Lung (tissue), 12 donors: ENCODE measurements around the gene TRPM2. TPM values are rescaled to one million over a fixed set of nuclear protein-coding genes. Genes with fewer than 3 reads are reported as not detected.

Source experiments
- ATAC-seq: fragments of 200-7000 bp; cut with Tn5 transposase; one replicate; pipeline ENCODE4 v1.9.1; 2020; ENCODE audit warnings: moderate number of reproducible peaks; ENCODE audit not compliant: insufficient read depth, low FRiP score
- DNase-seq, 3 donors: peaks; one replicate each; pipeline ENCODE4 v3.0.0-alpha.2; 2013 to 2017
- H3K27ac ChIP-seq, 2 donors: one replicate each; pipeline ENCODE4 v1.5.1; 2013; ENCODE audit warnings: mild to moderate bottlenecking in 2 of 2, moderate library complexity in 2 of 2, control low read depth in 1 of 2, inconsistent platforms in 1 of 2, low read depth in 1 of 2, low read length in 1 of 2
- H3K27me3 ChIP-seq, 3 donors: one replicate each; pipeline ENCODE4 v1.5.1; 2013; ENCODE audit warnings: low read length in 2 of 3; ENCODE audit not compliant: control insufficient read depth in 3 of 3, insufficient read depth in 3 of 3
- H3K36me3 ChIP-seq, 4 donors: one replicate each; pipeline ENCODE4 v1.5.1; 2013; ENCODE audit warnings: low read length in 4 of 4, mild to moderate bottlenecking in 1 of 4, moderate library complexity in 1 of 4; ENCODE audit not compliant: control insufficient read depth in 4 of 4, insufficient read depth in 4 of 4
- H3K4me1 ChIP-seq, 5 donors: one replicate each; pipeline ENCODE4 v1.5.1; 2013; ENCODE audit warnings: low read length in 5 of 5, mild to moderate bottlenecking in 2 of 5, moderate library complexity in 1 of 5; ENCODE audit not compliant: control insufficient read depth in 5 of 5, insufficient read depth in 5 of 5
- H3K4me3 ChIP-seq: one replicate; pipeline ENCODE4 v1.5.1; 2013; ENCODE audit warnings: mild to moderate bottlenecking, control low read depth, moderate library complexity
- H3K9ac ChIP-seq, 2 donors: one replicate each; pipeline ENCODE4 v1.5.1; 2013; ENCODE audit warnings: low read length in 2 of 2, control low read depth in 1 of 2; ENCODE audit not compliant: insufficient read depth in 1 of 2
- H3K9me3 ChIP-seq, 4 donors: one replicate each; pipeline ENCODE4 v1.5.1; 2013; ENCODE audit warnings: low read length in 3 of 4, mild to moderate bottlenecking in 1 of 4, moderate library complexity in 1 of 4; ENCODE audit not compliant: control insufficient read depth in 4 of 4, insufficient read depth in 3 of 4
- CTCF ChIP-seq: IDR thresholded peaks from 2 replicates; pipeline ENCODE4 v1.5.1; 2012; ENCODE audit warnings: mild to moderate bottlenecking; ENCODE audit errors: control extremely low read depth, extremely low read depth
- WGBS, 2 donors: extraction: QIAGEN DNeasy Blood & Tissue Kit; methylation state at CpG; one replicate each; pipeline ENCODE4 v1.1.7; 2013; 5-methylcytosine and 5-hydroxymethylcytosine counted together
- polyA plus RNA-seq, 2 donors: library from polyadenylated mRNA; stranded (reverse); fragments of 200-250 nt; gene quantifications; one replicate each; pipeline ENCODE4 v1.2.1, GENCODE V29; 2013
- total RNA-seq, 2 donors: library from RNA; depleted of rRNA in 1 of 2; stranded (reverse); fragments of >200 nt in 1 of 2; gene quantifications; one replicate each; pipeline ENCODE4 v1.2.1, GENCODE V29; 2014 to 2021
- donor health status: control.
- donor health status: control.
- donor health status: Bipolar disorder and iron deficiency.
- donor health status: healthy.
- donor health status: DM: yes; HTN: yes; CAD: no.

TRPM2 gene
- total and polyA plus RNA-seq, 4 donors: 5.9 to 26.2 (median 10.3) TPM

GRCh38 chr21:44364151-44365053 lies 11.0 kb downstream of the TRPM2 start:
- no peak overlapping the region for H3K9ac ChIP-seq
- no peak for ATAC-seq
- peaks cover 0 to 8% (median 0%) of the 10 kb centered on the region in 4 donors for H3K9me3 ChIP-seq
- H3K27me3 ChIP-seq: peaks cover 0 to 2% (median 0%) of the 10 kb centered on the region in 3 donors
- no peaks in the 10 kb centered on the region for H3K36me3 ChIP-seq
- no peaks in the 10 kb centered on the region for H3K4me1 ChIP-seq
- 77 to 86% methylated on average over 22 of the region's 22 CpGs for WGBS, 2 donors
- DNase-seq: no peak
- H3K27ac ChIP-seq: no peak overlapping the region
- no peak overlapping the region for H3K4me3 ChIP-seq
- TF ChIP-seq CTCF: no peak

- Histone ChIP-seq H3K9me3 (peaks cover 0 to 8% (median 0%) of the 10 kb centered on the region in 4 donors), H3K9ac (no peak overlapping the region), H3K36me3 (no peaks in the 10 kb centered on the region), H3K4me3 (no peak overlapping the region), H3K4me1 (peaks cover 0 to 6% (median 0%) of the 10 kb centered on the region in 5 donors), H3K27me3 (peaks cover 0 to 3% (median 0%) of the 10 kb centered on the region in 3 donors), H3K27ac (no peak overlapping the region)
- ATAC-seq (no peak), DNase-seq (no peak)
- no peak for TF ChIP-seq CTCF
- WGBS, 2 donors: 89 to 94% methylated on average over 18 of the region's 18 CpGs
Observed at GRCh38 chr21:44365251-44365966, 12.0 kb downstream of the TRPM2 start.

- Histone ChIP-seq H3K36me3 (no peaks in the 10 kb centered on the region), H3K27me3 (peaks cover 0 to 7% (median 0%) of the 10 kb centered on the region in 3 donors), H3K4me3 (no peak overlapping the region), H3K27ac (no peak overlapping the region), H3K4me1 (peaks cover 0 to 7% (median 0%) of the 10 kb centered on the region in 5 donors), H3K9ac (no peak overlapping the region), H3K9me3 (peaks cover 0 to 8% (median 0%) of the 10 kb centered on the region in 4 donors)
- no peak for TF ChIP-seq CTCF
- DNase-seq: no peak
- 91 to 94% methylated on average over 19 to 22 of the region's 22 CpGs for WGBS, 2 donors
- ATAC-seq: no peak
Observed at GRCh38 chr21:44365967-44366585, 12.7 kb downstream of the TRPM2 start.
